T-cell (primary cell): ENCODE measurements around the gene SLC12A8. TPM values are rescaled to one million over a fixed set of nuclear protein-coding genes. Genes with fewer than 3 reads are reported as not detected.

Source experiments
- ATAC-seq, 4 experiments: fragments of 200-7000 bp in 3 of 4; fragments of 150-1000 bp in 1 of 4; cut with Tn5 transposase; replicated peaks in 1 of 4; 1 replicate in 3 of 4; 2 replicates in 1 of 4; pipeline ENCODE4 v1.10.0; 2021; ENCODE audit warnings: moderate library complexity in 3 of 4, mild to moderate bottlenecking in 2 of 4, moderate number of reproducible peaks in 1 of 4
- CTCF ChIA-PET, 2 donors: fragments of 300-600 bp; sonication (Branson Sonifier 250); formaldehyde crosslinking; loops; one replicate each; lab custom pipeline; 2022; ENCODE audit warnings: antibody characterized with exemption in 2 of 2; lab: Charles Lee
- POLR2A ChIA-PET, 2 donors: fragments of 300-600 bp; sonication (Branson Sonifier 250); formaldehyde crosslinking; loops; one replicate each; lab custom pipeline; 2022; ENCODE audit warnings: antibody characterized with exemption in 2 of 2; lab: Charles Lee
- DNase-seq, 35 experiments: peaks; one replicate each; pipeline versions ENCODE4 v3.0.0 to v3.0.0-alpha.2; 2013 to 2023
- H3K27ac ChIP-seq: one replicate; pipeline ENCODE4 v1.5.1; 2013; ENCODE audit warnings: low read length
- H3K27me3 ChIP-seq, 2 experiments: replicated peaks in 1 of 2; 1 replicate in 1 of 2; 2 replicates in 1 of 2; pipeline versions ENCODE4 v1.6.1 to v1.7.0; 2013; ENCODE audit warnings: low read length in 1 of 2, mixed read lengths in 1 of 2; ENCODE audit not compliant: control insufficient read depth in 2 of 2, insufficient read depth in 2 of 2; ENCODE audit errors: extremely low read depth in 1 of 2
- H3K36me3 ChIP-seq, 2 donors: 1 replicate in 1 of 2; 2 replicates in 1 of 2; pipeline versions ENCODE4 v1.6.1 to v1.7.0; 2013; ENCODE audit warnings: low read length in 1 of 2; ENCODE audit not compliant: control insufficient read depth in 2 of 2, insufficient read depth in 1 of 2; ENCODE audit errors: extremely low read depth in 1 of 2
- H3K4me1 ChIP-seq, 2 experiments: 1 replicate in 1 of 2; 2 replicates in 1 of 2; pipeline versions ENCODE4 v1.6.1 to v1.7.0; 2013; ENCODE audit warnings: low read length in 2 of 2, mixed read lengths in 1 of 2; ENCODE audit not compliant: insufficient read depth in 2 of 2, control insufficient read depth in 1 of 2; ENCODE audit errors: extremely low read depth in 1 of 2
- H3K4me3 ChIP-seq, 2 donors: 1 replicate in 1 of 2; 2 replicates in 1 of 2; pipeline versions ENCODE4 v1.5.1 to v1.7.0; 2013; ENCODE audit warnings: mild to moderate bottlenecking in 2 of 2, low read length in 1 of 2, moderate library complexity in 1 of 2; ENCODE audit not compliant: control insufficient read depth in 1 of 2; ENCODE audit errors: extremely low read depth in 1 of 2
- H3K9me3 ChIP-seq: 2 replicates; pipeline ENCODE4 v1.7.0; 2013
- H3K27ac Mint-ChIP-seq, 2 donors: one replicate each; pipeline ENCODE4 v1.8.0; 2020 to 2021; ENCODE audit warnings: mild to moderate bottlenecking in 2 of 2, mixed read lengths in 2 of 2
- H3K27me3 Mint-ChIP-seq, 2 donors: one replicate each; pipeline ENCODE4 v1.8.0; 2021 to 2022; ENCODE audit warnings: mixed read lengths in 2 of 2
- H3K36me3 Mint-ChIP-seq: one replicate; pipeline ENCODE4 v1.8.0; 2021; ENCODE audit warnings: mixed read lengths
- H3K4me1 Mint-ChIP-seq, 3 donors: one replicate each; pipeline ENCODE4 v1.8.0; 2020 to 2022; ENCODE audit warnings: mixed read lengths in 3 of 3, mild to moderate bottlenecking in 1 of 3
- H3K4me3 Mint-ChIP-seq, 3 donors: one replicate each; pipeline ENCODE4 v1.8.0; 2020 to 2022; ENCODE audit warnings: mild to moderate bottlenecking in 3 of 3, mixed read lengths in 3 of 3, moderate library complexity in 3 of 3
- H3K9me3 Mint-ChIP-seq, 3 donors: one replicate each; pipeline ENCODE4 v1.8.0; 2020 to 2022; ENCODE audit warnings: mixed read lengths in 3 of 3
- WGBS: methylation state at CpG from one replicate; pipeline ENCODE4 v1.1.5; 2013; ENCODE audit warnings: missing lambda C conversion rate; ENCODE audit not compliant: insufficient coverage; 5-methylcytosine and 5-hydroxymethylcytosine counted together
- total RNA-seq, 35 experiments: library from RNA in 6 of 35; stranded (reverse) in 6 of 35; fragments of 120-200 nt in 1 of 35; gene quantifications; one replicate each; pipeline versions ENCODE4 v1.2.1 to v1.2.4 and lab custom pipeline; 2013 to 2026

The SLC12A8 gene
- total RNA-seq, 5 donors from 2014 or later (not counting 1 experiment from before 2014, with no cell fraction given), result 0.50 to 0.96 (median 0.60) TPM; not detected in 2

DNA sequence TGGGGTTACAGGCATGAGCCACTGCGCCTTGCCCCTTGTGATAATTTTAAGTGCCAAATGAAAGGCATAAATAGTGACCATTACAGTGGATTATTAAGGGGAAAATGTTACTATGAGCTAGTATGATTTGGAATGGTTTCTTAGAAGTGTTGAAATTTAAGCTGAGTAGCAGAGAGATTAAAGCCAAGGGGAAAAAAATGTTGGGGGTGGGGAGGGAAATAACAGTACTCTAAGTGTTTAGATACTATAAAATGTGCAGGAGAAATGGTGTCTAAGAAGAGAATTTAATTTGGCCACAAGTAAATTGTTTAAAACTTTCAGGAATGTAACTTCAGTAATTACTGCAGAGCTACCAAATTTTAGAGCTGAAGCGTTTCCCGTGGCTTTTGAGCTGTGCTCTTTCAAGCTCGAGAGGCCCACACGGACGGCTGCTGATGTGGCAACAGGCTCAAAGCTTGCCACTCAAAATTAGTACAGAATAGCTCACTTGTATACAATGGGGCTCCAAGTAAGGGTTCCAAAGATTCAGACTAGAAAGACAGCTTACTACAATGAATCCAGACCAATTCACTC lies 23.9 kb upstream of the SLC12A8 start:
- Mint-ChIP-seq H3K4me3 (no peak overlapping the region), H3K36me3 (peaks cover 65% of the 10 kb centered on the region), H3K27ac (no peak overlapping the region), H3K9me3 (no peaks in the 10 kb centered on the region), H3K27me3 (no peaks in the 10 kb centered on the region), H3K4me1 (peaks cover 3 to 8% (median 3%) of the 10 kb centered on the region in 3 donors)
- POLR2A ChIA-PET, result interaction anchor here in 1 of 2 donors (0.6 kb wide), 1 partner anchor 178 kb away, joined by 3 read pairs; no protein-coding TSS in a partner anchor
- H3K4me1 ChIP-seq, result no peaks in the 10 kb centered on the region
- H3K36me3 ChIP-seq, result peaks cover 7 to 23% of the 10 kb centered on the region in 2 donors
- ATAC-seq, result no peak
- no peak for DNase-seq
- WGBS, result 100% methylated on average over 2 of the region's 6 CpGs
- CTCF ChIA-PET, result interaction anchor here in 1 of 2 donors (0.6 kb wide), 1 partner anchor 51 kb away, joined by 3 read pairs; no protein-coding TSS in a partner anchor
- no peaks in the 10 kb centered on the region for H3K9me3 ChIP-seq
- no peaks in the 10 kb centered on the region for H3K27me3 ChIP-seq
- no peak overlapping the region for H3K4me3 ChIP-seq
- no peak overlapping the region for H3K27ac ChIP-seq

- DNase-seq, result no peak
- ATAC-seq, result no peak
- H3K27ac Mint-ChIP-seq, result no peak overlapping the region
- no peak overlapping the region for H3K4me3 Mint-ChIP-seq
- no CpG with 5 or more reads among the region's 1 CpG for WGBS
- Histone ChIP-seq H3K4me1 (no peaks in the 10 kb centered on the region), H3K4me3 (no peak overlapping the region), H3K9me3 (no peaks in the 10 kb centered on the region), H3K36me3 (peaks cover 7 to 25% of the 10 kb centered on the region in 2 donors), H3K27ac (no peak overlapping the region), H3K27me3 (no peaks in the 10 kb centered on the region)
- H3K9me3 Mint-ChIP-seq, result no peaks in the 10 kb centered on the region
- no peaks in the 10 kb centered on the region for H3K27me3 Mint-ChIP-seq
- CTCF ChIA-PET, result no interaction called here
- POLR2A ChIA-PET, result no interaction called here
- peaks cover 67% of the 10 kb centered on the region for H3K36me3 Mint-ChIP-seq
- H3K4me1 Mint-ChIP-seq, result peaks cover 0 to 8% (median 0%) of the 10 kb centered on the region in 3 donors
These were observed 22.3 kb upstream of the SLC12A8 start for GRCh38 chr3:125234831-125235230.

DNA sequence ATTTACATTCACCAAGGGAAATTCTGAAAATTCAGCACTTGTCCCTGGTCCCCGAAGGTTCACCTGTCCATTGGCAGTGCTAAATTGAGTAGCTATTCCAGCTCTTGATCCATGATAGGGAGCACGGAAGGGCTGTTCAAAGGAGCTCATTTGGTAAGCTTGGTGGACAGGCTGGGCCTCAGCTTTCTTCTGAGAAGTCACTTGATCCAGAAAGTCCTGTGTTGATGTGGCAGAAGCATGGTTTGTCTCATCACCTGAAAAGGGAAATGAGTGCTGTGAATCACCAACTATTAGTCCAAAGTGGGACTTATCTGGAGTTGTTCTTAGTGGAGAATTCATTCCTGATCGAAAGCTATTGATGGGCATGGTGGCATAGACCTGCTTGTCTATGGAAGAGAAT lies 19.9 kb upstream of the SLC12A8 start:
- POLR2A ChIA-PET, result interaction anchor here in 1 of 2 donors (0.5 kb wide), 1 partner anchor 9 kb away, joined by 3 read pairs; no protein-coding TSS in a partner anchor
- peaks cover 62% of the 10 kb centered on the region for H3K36me3 Mint-ChIP-seq

GRCh38 chr3:125231895-125232294 lies 19.3 kb upstream of the SLC12A8 start:
- ATAC-seq (no peak), DNase-seq (no peak)
- Mint-ChIP-seq H3K9me3 (no peaks in the 10 kb centered on the region), H3K27ac (no peak overlapping the region), H3K4me3 (no peak overlapping the region), H3K27me3 (no peaks in the 10 kb centered on the region), H3K4me1 (peaks cover 0 to 4% (median 0%) of the 10 kb centered on the region in 3 donors), H3K36me3 (peaks cover 59% of the 10 kb centered on the region)
- Histone ChIP-seq H3K36me3 (peaks cover 7 to 33% of the 10 kb centered on the region in 2 donors), H3K4me3 (no peak overlapping the region), H3K27ac (no peak overlapping the region), H3K9me3 (no peaks in the 10 kb centered on the region), H3K4me1 (no peaks in the 10 kb centered on the region), H3K27me3 (no peaks in the 10 kb centered on the region)
- ChIA-PET POLR2A (interaction anchor here in 1 of 2 donors (0.5 kb wide), 1 partner anchor 9 kb away, joined by 3 read pairs; no protein-coding TSS in a partner anchor), CTCF (no interaction called here)
- WGBS, result 44% methylated on average over 2 of the region's 3 CpGs

More for the DNA sequence above, 19.9 kb upstream of the SLC12A8 start:
- H3K4me1 ChIP-seq, result no peaks in the 10 kb centered on the region
- H3K36me3 ChIP-seq, result peaks cover 7 to 32% of the 10 kb centered on the region in 2 donors
- ATAC-seq, result no peak
- no peaks in the 10 kb centered on the region for H3K9me3 ChIP-seq
- Mint-ChIP-seq H3K4me3 (no peak overlapping the region), H3K27ac (no peak overlapping the region), H3K9me3 (no peaks in the 10 kb centered on the region), H3K4me1 (peaks cover 0 to 8% (median 0%) of the 10 kb centered on the region in 3 donors), H3K27me3 (no peaks in the 10 kb centered on the region)
- no peak overlapping the region for H3K4me3 ChIP-seq
- no peak for DNase-seq
- 81% methylated on average over 3 of the region's 3 CpGs for WGBS
- no peak overlapping the region for H3K27ac ChIP-seq
- no peaks in the 10 kb centered on the region for H3K27me3 ChIP-seq
- CTCF ChIA-PET, result no interaction called here

GRCh38 chr3:125229707-125230106 lies 17.2 kb upstream of the SLC12A8 start:
- ChIA-PET CTCF (no interaction called here), POLR2A (no interaction called here)
- Mint-ChIP-seq H3K27ac (no peak overlapping the region), H3K9me3 (no peaks in the 10 kb centered on the region), H3K4me1 (no peaks in the 10 kb centered on the region), H3K27me3 (no peaks in the 10 kb centered on the region), H3K4me3 (no peak overlapping the region), H3K36me3 (peaks cover 44% of the 10 kb centered on the region)
- Histone ChIP-seq H3K27ac (no peak overlapping the region), H3K27me3 (no peaks in the 10 kb centered on the region), H3K36me3 (peaks cover 7 to 33% of the 10 kb centered on the region in 2 donors), H3K9me3 (no peaks in the 10 kb centered on the region), H3K4me3 (no peak overlapping the region), H3K4me1 (no peaks in the 10 kb centered on the region)
- no CpG with 5 or more reads among the region's 1 CpG for WGBS
- ATAC-seq (no peak), DNase-seq (no peak)

DNA sequence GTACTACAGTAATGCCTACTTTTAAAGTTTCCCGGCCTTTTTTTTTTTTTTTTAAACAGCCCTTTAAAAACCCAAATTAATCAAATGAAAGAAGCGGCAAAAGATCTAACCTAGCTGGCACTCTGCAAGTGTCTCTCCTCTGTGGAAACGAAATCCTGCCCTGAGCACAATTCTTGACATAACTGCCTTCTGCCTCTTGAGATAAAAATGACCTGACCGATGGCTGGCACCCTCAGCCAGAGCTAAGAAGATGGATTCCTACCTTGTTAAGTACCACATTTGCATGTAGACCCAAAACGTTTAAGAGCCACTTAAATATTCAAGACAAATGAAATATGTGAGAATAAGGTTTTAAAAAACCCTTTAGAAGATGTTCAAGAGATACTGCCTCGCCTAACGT lies 16.6 kb upstream of the SLC12A8 start:
- Histone ChIP-seq H3K27ac (no peak overlapping the region), H3K27me3 (no peaks in the 10 kb centered on the region), H3K9me3 (no peaks in the 10 kb centered on the region), H3K36me3 (peaks cover 7 to 32% of the 10 kb centered on the region in 2 donors), H3K4me1 (no peaks in the 10 kb centered on the region), H3K4me3 (no peak overlapping the region)
- ATAC-seq, result no peak
- POLR2A ChIA-PET, result interaction anchor here in 1 of 2 donors (0.6 kb wide), 1 partner anchor 277 kb away, joined by 6 read pairs; no protein-coding TSS in a partner anchor
- Mint-ChIP-seq H3K9me3 (no peaks in the 10 kb centered on the region), H3K4me3 (no peak overlapping the region), H3K27me3 (no peaks in the 10 kb centered on the region), H3K4me1 (no peaks in the 10 kb centered on the region), H3K27ac (no peak overlapping the region), H3K36me3 (peaks cover 43% of the 10 kb centered on the region)
- WGBS, result no CpG with 5 or more reads among the region's 7 CpGs
- CTCF ChIA-PET, result no interaction called here
- no peak for DNase-seq
